Immature natural killer cell (primary cell): Measurements from ENCODE around the gene LMNTD1. TPM values are rescaled to one million over a fixed set of nuclear protein-coding genes. Genes with fewer than 3 reads are reported as not detected.
"Not testable (repeated sequence)": the region's sequence is repeated elsewhere in the genome, so short reads cannot be mapped to it uniquely, and the experiment has no call there.

Experiments
- DNase-seq, 3 donors: peaks; one replicate each; pipeline ENCODE4 v3.0.0; 2022; ENCODE audit warnings: mixed read lengths in 1 of 3
- H3K27ac Mint-ChIP-seq, 6 donors: one replicate each; pipeline ENCODE4 v1.8.0; 2020; ENCODE audit warnings: mixed read lengths in 6 of 6, mild to moderate bottlenecking in 5 of 6, inconsistent platforms in 4 of 6, moderate library complexity in 3 of 6
- H3K27me3 Mint-ChIP-seq, 3 donors: one replicate each; pipeline ENCODE4 v1.8.0; 2020 to 2021; ENCODE audit warnings: low read depth in 3 of 3, mild to moderate bottlenecking in 3 of 3, mixed read lengths in 3 of 3, moderate library complexity in 3 of 3, inconsistent platforms in 1 of 3
- H3K36me3 Mint-ChIP-seq, 3 donors: one replicate each; pipeline ENCODE4 v1.8.0; 2020; ENCODE audit warnings: mixed read lengths in 3 of 3, inconsistent platforms in 2 of 3, mild to moderate bottlenecking in 2 of 3
- H3K4me1 Mint-ChIP-seq, 2 donors: one replicate each; pipeline ENCODE4 v1.8.0; 2020; ENCODE audit warnings: inconsistent platforms in 2 of 2, mild to moderate bottlenecking in 2 of 2, mixed read lengths in 2 of 2, moderate library complexity in 1 of 2
- H3K4me3 Mint-ChIP-seq, 5 donors: one replicate each; pipeline ENCODE4 v1.8.0; 2020; ENCODE audit warnings: mild to moderate bottlenecking in 5 of 5, mixed read lengths in 5 of 5, inconsistent platforms in 3 of 5, moderate library complexity in 3 of 5
- H3K9me3 Mint-ChIP-seq, 6 donors: one replicate each; pipeline ENCODE4 v1.8.0; 2020; ENCODE audit warnings: mild to moderate bottlenecking in 6 of 6, mixed read lengths in 6 of 6, inconsistent platforms in 4 of 6, moderate library complexity in 3 of 6
- polyA plus RNA-seq, 3 donors: library from polyadenylated mRNA; unstranded; fragments of 300-500 nt; fragmentation: Illumina TruSeq; gene quantifications; one replicate each; pipeline ENCODE4 v1.2.3, GENCODE V29; 2021

Gene LMNTD1
- polyA plus RNA-seq, 3 donors from 2014 or later, result not detected

GRCh38 chr12:25495331-25496097 is 57.6 kb downstream of the LMNTD1 start:
- no peak for DNase-seq
- Mint-ChIP-seq H3K27me3 (peaks cover 0 to 3% (median 2%) of the 10 kb centered on the region in 3 donors), H3K36me3 (no peaks in the 10 kb centered on the region), H3K4me1 (peaks cover 18 to 24% of the 10 kb centered on the region in 2 donors), H3K9me3 (no peaks in the 10 kb centered on the region), H3K4me3 (peak overlapping the region in 1 of 5 donors; percentile 5), H3K27ac (peak overlapping the region in 5 of 6 donors; percentile 13 to 79 (median 52))

GRCh38 chr12:25494926-25495325 is 58.2 kb downstream of the LMNTD1 start:
- Mint-ChIP-seq H3K9me3 (no peaks in the 10 kb centered on the region), H3K27ac (peak overlapping the region in 1 of 6 donors; percentile 13), H3K4me3 (no peak overlapping the region), H3K27me3 (peaks cover 0 to 3% (median 2%) of the 10 kb centered on the region in 3 donors), H3K4me1 (peaks cover 19 to 28% of the 10 kb centered on the region in 2 donors), H3K36me3 (no peaks in the 10 kb centered on the region)
- DNase-seq, result no peak

- H3K9me3 Mint-ChIP-seq, result no peaks in the 10 kb centered on the region
- no peak overlapping the region for H3K4me3 Mint-ChIP-seq
- no peak for DNase-seq
- no peaks in the 10 kb centered on the region for H3K36me3 Mint-ChIP-seq
- H3K27me3 Mint-ChIP-seq, result peaks cover 0 to 3% (median 2%) of the 10 kb centered on the region in 3 donors
- no peak overlapping the region for H3K27ac Mint-ChIP-seq
- H3K4me1 Mint-ChIP-seq, result peaks cover 20 to 32% of the 10 kb centered on the region in 2 donors
Observed at GRCh38 chr12:25493682-25494081, 59.4 kb downstream of the LMNTD1 start.

GRCh38 chr12:25491396-25492325 is 61.4 kb downstream of the LMNTD1 start:
- DNase-seq, result no peak
- no peak overlapping the region for H3K27ac Mint-ChIP-seq
- H3K4me1 Mint-ChIP-seq, result peaks cover 17 to 27% of the 10 kb centered on the region in 2 donors
- H3K4me3 Mint-ChIP-seq, result no peak overlapping the region
- peaks cover 0 to 2% (median 2%) of the 10 kb centered on the region in 3 donors for H3K27me3 Mint-ChIP-seq
- H3K36me3 Mint-ChIP-seq, result no peaks in the 10 kb centered on the region
- no peaks in the 10 kb centered on the region for H3K9me3 Mint-ChIP-seq

DNA sequence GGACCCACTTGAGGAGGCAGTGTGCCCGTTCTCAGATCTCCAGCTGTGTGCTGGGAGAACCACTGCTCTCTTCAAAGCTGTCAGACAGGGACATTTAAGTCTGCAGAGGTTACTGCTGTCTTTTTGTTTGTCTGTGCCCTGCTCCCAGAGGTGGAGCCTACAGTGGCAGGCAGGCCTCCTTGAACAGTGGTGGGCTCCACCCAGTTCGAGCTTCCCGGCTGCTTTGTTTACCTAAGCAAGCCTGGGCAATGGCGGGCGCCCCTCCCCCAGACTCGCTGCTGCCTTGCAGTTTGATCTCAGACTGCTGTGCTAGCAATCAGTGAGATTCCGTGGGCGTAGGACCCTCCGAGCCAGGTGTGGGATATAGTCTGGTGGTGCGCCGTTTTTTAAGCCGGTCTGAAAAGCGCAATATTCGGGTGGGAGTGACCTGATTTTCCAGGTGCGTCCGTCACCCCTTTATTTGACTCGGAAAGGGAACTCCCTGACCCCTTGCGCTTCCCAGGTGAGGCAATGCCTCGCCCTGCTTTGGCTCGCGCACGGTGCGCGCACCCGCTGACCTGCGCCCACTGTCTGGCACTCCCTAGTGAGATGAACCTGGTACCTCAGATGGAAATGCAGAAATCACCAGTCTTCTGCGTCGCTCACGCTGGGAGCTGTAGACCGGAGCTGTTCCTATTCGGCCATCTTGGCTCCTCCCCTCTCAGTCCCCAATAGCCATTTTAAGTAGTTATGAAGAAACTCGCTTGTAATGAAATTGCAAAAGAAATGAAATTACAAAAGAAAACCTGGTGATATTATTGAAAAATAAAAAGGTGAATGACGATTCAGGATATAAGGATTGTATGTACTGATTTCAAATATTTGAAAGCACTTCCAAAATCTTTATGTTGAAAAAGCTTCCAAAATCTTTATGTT is 63.9 kb downstream of the LMNTD1 start:
- H3K27ac Mint-ChIP-seq, H3K27me3 Mint-ChIP-seq, DNase-seq, H3K4me3 Mint-ChIP-seq, H3K36me3 Mint-ChIP-seq, H3K4me1 Mint-ChIP-seq, H3K9me3 Mint-ChIP-seq: not testable (repeated sequence)

DNA sequence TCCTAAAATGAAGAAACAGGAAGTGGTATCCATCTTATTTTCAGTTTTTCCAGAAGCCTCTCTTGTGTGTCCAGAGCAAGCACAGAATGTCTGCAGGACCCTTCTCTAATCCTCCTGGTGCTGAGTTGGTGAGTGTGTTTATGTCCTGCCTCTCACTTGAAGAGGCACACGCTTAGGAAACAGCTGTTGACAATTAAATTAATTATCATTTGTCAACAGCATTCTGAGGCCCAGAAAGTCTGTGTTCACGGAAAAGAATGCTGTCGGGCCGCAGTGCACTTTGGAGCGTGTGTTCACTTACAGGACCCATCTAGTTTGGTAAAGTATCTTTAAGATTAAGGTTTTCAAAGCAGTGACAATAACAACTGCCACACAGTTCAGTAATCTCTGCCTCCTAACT is 70.5 kb downstream of the LMNTD1 start:
- H3K27me3 Mint-ChIP-seq, result peaks cover 0 to 2% (median 0%) of the 10 kb centered on the region in 3 donors
- no peak for DNase-seq
- H3K9me3 Mint-ChIP-seq, result peaks cover 0 to 3% (median 0%) of the 10 kb centered on the region in 6 donors
- H3K36me3 Mint-ChIP-seq, result no peaks in the 10 kb centered on the region
- H3K4me3 Mint-ChIP-seq, result no peak overlapping the region
- no peaks in the 10 kb centered on the region for H3K4me1 Mint-ChIP-seq
- H3K27ac Mint-ChIP-seq, result no peak overlapping the region

- no peaks in the 10 kb centered on the region for H3K4me1 Mint-ChIP-seq
- no peak for DNase-seq
- H3K9me3 Mint-ChIP-seq, result peaks cover 0 to 2% (median 0%) of the 10 kb centered on the region in 6 donors
- peaks cover 0 to 2% (median 0%) of the 10 kb centered on the region in 3 donors for H3K27me3 Mint-ChIP-seq
- H3K27ac Mint-ChIP-seq, result no peak overlapping the region
- no peaks in the 10 kb centered on the region for H3K36me3 Mint-ChIP-seq
- H3K4me3 Mint-ChIP-seq, result no peak overlapping the region
Observed at GRCh38 chr12:25480145-25480544, 72.9 kb downstream of the LMNTD1 start.

GRCh38 chr12:25477217-25477616 is 75.9 kb downstream of the LMNTD1 start:
- no peaks in the 10 kb centered on the region for H3K4me1 Mint-ChIP-seq
- peaks cover 0 to 2% (median 0%) of the 10 kb centered on the region in 3 donors for H3K27me3 Mint-ChIP-seq
- no peaks in the 10 kb centered on the region for H3K9me3 Mint-ChIP-seq
- no peaks in the 10 kb centered on the region for H3K36me3 Mint-ChIP-seq
- H3K27ac Mint-ChIP-seq, result no peak overlapping the region
- no peak overlapping the region for H3K4me3 Mint-ChIP-seq
- DNase-seq, result no peak

DNA sequence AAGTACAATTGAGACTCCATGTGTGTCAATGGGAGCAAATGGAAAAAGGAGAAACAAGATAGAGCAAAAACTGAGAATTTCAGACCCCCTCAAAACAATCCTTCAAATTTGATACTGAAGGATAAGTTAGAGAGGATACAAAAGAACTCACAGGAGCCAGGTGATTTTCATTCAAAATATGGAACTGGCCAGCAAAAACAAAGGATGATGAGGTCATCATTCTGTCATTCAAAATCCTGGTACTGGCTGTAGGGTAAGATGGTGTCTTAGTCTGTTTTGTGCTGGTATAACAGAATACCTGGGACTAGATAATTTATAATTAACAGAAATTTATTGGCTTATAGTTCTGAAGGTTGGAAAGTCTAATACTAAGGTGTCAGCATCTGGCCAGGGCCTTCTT is 80.6 kb downstream of the LMNTD1 start:
- H3K4me1 Mint-ChIP-seq, result no peaks in the 10 kb centered on the region
- DNase-seq, result no peak
- no peak overlapping the region for H3K4me3 Mint-ChIP-seq
- H3K9me3 Mint-ChIP-seq, result no peaks in the 10 kb centered on the region
- no peak overlapping the region for H3K27ac Mint-ChIP-seq
- no peaks in the 10 kb centered on the region for H3K36me3 Mint-ChIP-seq
- peaks cover 0 to 2% (median 0%) of the 10 kb centered on the region in 3 donors for H3K27me3 Mint-ChIP-seq

GRCh38 chr12:25469861-25470260 is 83.2 kb downstream of the LMNTD1 start:
- H3K4me3 Mint-ChIP-seq, result no peak overlapping the region
- H3K36me3 Mint-ChIP-seq, result no peaks in the 10 kb centered on the region
- H3K27me3 Mint-ChIP-seq, result peaks cover 0 to 2% (median 0%) of the 10 kb centered on the region in 3 donors
- no peaks in the 10 kb centered on the region for H3K4me1 Mint-ChIP-seq
- DNase-seq, result no peak
- no peak overlapping the region for H3K27ac Mint-ChIP-seq
- peaks cover 0 to 2% (median 0%) of the 10 kb centered on the region in 6 donors for H3K9me3 Mint-ChIP-seq

- no peak for DNase-seq
- H3K9me3 Mint-ChIP-seq, result peaks cover 0 to 2% (median 0%) of the 10 kb centered on the region in 6 donors
- no peak overlapping the region for H3K27ac Mint-ChIP-seq
- H3K4me3 Mint-ChIP-seq, result no peak overlapping the region
- no peaks in the 10 kb centered on the region for H3K4me1 Mint-ChIP-seq
- no peaks in the 10 kb centered on the region for H3K36me3 Mint-ChIP-seq
- H3K27me3 Mint-ChIP-seq, result peaks cover 0 to 2% (median 0%) of the 10 kb centered on the region in 3 donors
Observed at GRCh38 chr12:25469368-25469767, 83.7 kb downstream of the LMNTD1 start.

GRCh38 chr12:25463521-25463920 is 89.6 kb downstream of the LMNTD1 start:
- Mint-ChIP-seq H3K27me3 (no peaks in the 10 kb centered on the region), H3K9me3 (peaks cover 0 to 2% (median 0%) of the 10 kb centered on the region in 6 donors), H3K4me3 (no peak overlapping the region), H3K27ac (no peak overlapping the region), H3K36me3 (no peaks in the 10 kb centered on the region), H3K4me1 (peaks cover 2 to 6% of the 10 kb centered on the region in 2 donors)
- DNase-seq, result no peak

DNA sequence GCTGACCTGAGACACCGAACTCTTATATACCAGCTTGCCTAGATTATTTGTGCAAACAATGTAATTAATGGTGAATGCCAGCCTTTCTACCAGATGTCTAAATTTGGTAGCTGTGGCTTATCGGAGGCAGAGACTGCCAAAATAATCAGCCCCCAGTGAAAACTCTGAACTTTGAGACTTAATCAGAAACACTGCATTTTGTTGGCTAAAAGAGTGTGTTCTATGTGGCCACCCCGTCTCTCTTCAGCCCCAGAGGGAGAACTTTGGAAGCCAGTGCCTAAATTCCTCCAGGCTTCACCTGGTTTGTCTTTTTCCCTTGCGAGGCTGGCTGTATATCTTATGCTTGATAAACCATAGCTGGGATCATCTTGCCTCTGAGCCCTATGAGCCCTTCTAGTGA is 90.1 kb downstream of the LMNTD1 start:
- Mint-ChIP-seq H3K9me3 (peaks cover 0 to 2% (median 0%) of the 10 kb centered on the region in 6 donors), H3K36me3 (no peaks in the 10 kb centered on the region), H3K27ac (no peak overlapping the region), H3K4me3 (no peak overlapping the region), H3K27me3 (no peaks in the 10 kb centered on the region), H3K4me1 (peaks cover 2 to 6% of the 10 kb centered on the region in 2 donors)
- DNase-seq, result no peak
